GM19193 (cell line): Measurements from ENCODE around the gene ATXN1.

Source experiments
- POLR2A ChIP-seq: IDR thresholded peaks from 4 replicates; pipeline ENCODE4 v1.6.1; 2011; ENCODE audit not compliant: insufficient read depth, insufficient read length; ENCODE audit errors: extremely low read depth

The ATXN1 gene

DNA sequence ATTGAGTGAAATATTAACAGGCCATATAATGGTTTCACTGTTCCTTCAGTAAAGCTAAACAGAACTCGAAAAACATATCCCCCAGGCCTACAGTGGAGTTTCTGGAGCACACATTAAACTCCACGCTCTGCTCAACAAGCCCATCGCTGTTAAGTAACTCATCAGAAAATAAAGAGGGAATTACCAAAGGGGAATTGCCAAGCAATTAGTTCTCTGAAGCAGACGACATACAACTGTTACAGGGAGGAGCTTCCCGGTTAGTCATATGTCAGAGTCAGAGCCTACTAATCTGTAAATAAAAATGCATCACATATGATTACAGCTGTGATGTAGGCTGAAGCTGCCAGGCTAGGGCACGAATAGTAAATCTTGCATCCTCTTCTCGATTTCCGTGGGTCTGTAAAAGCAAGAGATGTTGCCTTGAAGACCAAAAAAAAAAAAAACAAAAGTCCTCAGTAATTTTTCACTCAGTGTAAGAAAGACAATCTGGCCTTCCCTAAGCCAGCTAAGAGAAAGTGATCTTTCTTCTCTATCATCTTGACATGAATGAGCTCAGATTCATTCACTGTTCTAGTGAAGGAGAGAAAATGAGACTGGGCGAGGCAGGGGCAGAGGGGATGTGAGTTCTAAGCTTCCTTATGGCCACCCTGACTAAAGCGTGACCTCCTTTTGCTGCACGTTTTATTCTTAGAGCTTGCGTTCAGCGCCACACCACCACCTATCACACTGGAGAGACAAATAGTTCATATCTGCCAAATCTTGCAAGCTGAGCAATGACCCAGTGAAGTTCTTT is 13.8 kb downstream of the ATXN1 start:
- no peak for TF ChIP-seq POLR2A

DNA sequence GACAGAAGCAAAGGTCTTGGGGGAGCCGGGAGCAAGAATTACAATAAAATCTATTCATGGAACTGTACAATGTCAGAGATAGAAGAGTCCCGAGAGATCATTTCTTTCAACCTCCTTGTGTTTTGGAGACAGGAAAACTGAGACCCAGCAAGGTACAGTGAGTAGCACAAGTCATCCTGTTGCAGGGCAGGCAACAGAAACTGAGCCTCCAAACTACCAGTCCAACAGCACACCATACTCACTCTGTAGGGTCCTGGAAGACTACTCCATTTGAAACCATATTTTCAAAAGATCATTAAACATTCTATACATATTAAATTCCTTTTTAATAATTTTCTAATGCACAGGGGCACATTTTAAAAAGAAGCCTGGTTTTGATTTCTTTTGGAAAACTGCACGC is 14.4 kb downstream of the ATXN1 start:
- TF ChIP-seq POLR2A: no peak

DNA sequence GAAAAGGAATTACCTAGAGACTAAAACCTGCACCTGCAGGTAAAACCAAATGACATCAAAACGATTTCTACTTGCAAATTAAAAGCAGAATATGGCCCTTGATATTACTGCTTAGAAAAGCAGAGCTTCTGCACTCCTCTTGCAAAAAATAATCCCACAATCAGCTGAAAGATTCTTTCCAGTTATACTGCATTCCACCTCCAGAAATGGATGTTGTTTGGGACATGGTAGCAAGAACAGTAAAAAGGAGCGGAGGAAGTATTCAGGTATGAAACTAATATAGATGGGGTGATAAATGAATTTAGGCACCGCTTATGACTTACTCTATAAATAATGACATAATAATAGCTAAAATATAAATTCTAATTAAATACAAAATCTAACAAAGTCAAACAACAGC is 14.9 kb downstream of the ATXN1 start:
- TF ChIP-seq POLR2A: no peak

DNA sequence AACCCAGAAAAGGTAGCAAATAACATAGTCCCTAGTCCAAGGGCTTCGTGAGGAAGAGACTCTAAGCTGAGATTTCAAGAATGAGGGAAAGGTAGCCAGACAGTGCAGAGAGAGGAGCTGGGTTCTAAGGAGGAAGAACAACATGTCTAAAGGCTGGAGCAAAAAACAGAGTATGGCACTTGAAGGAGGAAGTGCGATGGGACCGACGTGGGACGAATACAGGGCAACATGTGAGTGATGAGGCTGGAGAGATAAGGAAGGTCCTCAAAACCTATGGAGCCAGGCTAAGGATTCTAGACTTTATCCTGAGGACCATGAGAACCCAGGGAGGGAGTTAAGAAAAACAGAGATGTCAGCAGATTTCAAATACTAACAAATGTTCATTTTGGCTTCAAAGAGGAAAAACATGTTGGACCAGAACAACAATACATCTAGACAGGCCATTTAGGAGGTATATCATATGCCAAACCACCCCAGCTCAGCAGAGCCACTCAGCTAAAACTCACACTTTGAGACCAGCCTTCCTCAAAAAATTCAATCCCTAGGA is 17.5 kb downstream of the ATXN1 start:
- no peak for TF ChIP-seq POLR2A

DNA sequence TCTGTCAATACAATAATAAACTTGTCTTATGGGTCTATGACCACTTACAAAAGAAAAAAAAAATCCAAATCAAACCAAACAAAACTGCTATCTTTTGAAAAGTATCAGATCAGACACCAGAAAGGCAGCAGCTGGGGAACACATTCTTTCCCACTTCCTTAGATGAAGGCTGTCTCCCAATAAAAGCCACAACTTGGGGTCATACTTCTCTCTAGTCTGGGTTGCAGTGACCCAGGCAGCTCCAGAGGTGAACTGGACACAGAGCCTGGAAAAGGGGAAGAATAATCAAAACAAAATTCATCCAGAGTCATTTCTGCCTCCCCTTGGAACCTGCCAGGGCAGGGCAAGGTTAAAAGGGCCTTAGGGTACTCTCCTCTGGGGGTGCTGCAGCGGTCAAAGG is 19.1 kb downstream of the ATXN1 start:
- no peak for TF ChIP-seq POLR2A

DNA sequence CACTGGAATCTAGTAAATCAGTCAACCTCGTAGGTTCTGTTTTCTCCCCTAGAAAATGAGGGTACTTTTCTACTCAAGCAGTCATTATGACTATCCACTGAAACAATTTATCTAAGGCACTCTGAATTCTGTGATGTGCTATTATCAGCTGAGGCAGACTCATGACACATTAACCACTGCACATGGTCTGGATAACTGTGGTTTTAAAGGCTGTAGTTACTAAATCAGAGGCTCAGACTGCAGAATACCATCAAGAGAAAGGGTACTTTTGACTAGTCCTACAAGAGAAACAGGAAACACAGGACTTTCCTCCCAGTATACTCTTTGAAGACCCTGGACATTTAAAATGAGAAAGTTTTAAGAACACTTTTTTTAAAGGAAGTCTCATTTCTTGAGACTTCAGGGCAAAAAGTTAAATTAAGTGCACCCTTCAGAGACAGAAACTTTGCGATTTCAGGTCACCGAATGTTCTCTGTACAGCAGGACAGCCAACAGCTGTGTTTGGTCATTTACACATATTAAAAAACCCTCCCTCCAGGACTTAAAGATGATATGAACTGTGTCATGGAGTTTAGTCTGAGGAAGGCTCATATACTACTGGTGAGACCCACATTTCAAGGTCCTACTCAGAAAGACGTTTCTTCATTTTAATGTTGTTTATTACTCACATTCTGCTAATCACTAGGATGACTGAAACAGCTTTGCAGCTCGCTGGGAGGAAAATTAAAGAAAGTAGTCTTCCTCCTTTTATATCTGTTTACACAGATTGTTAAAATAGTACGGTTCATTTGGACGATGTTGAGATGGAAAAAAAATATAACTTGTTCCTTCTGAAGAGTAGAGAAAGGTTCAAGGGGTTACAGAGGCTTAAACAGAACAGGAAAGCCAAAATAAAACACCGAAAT is 19.9 kb downstream of the ATXN1 start:
- TF ChIP-seq POLR2A: no peak

DNA sequence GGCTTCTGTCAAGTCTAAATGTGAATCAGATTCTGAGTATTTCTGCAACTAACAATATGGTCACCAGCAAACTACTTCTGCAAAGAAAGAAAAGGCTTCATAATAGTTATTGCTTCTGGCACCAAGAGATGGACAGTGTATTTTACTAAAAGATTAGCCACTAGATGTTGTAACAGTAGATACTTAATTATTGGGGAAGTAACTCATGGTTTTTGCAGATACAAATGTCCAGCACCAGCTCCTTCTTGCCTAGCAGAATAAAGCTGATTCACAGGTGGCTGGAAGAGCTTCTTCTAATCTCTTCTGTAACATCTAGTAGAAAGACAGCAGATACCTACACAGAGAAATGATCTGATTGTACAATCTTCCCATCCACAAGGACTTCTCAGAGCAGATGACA is 21.2 kb downstream of the ATXN1 start:
- no peak for TF ChIP-seq POLR2A

DNA sequence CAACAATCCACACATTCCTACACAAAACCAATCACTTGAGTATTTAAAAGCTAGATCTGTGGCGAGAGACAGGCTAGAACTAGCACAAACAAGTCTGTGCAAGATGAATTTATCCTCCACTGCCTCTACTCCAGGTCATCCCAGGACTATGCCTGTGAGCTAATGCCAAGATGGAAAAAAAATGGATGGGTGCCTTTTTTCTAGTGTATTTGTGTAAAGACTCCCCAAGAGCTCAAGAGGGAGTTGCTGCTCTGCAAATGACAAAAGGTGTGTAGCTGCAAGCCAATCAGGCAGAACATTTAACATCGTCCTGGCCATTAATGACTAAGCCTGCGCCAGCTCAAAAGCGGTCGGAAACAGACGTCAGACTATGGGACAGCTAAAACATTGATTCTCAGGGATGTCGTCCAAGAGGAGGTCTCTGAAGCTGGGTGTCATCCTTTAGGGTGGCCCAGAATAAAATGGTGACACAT is 21.9 kb downstream of the ATXN1 start:
- TF ChIP-seq POLR2A: no peak

DNA sequence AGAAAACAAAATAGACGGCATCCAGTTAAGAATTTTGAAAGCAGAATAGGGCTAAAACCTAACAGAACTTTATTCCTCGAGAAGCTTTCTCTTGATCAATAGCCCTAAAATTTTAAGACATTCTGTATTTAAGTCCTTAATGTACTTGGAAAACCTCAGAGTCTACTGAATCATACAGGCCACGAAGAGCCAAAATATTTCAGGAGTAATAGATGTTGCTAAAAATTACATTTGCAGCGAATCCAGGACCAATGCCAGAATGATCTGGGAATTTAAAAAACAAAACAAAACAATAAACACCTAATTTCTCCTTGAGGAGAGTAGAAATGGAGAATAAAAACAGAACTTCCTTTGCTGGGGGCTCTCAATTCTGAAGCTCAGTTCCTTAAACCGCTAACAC is 23.3 kb downstream of the ATXN1 start:
- TF ChIP-seq POLR2A: no peak

DNA sequence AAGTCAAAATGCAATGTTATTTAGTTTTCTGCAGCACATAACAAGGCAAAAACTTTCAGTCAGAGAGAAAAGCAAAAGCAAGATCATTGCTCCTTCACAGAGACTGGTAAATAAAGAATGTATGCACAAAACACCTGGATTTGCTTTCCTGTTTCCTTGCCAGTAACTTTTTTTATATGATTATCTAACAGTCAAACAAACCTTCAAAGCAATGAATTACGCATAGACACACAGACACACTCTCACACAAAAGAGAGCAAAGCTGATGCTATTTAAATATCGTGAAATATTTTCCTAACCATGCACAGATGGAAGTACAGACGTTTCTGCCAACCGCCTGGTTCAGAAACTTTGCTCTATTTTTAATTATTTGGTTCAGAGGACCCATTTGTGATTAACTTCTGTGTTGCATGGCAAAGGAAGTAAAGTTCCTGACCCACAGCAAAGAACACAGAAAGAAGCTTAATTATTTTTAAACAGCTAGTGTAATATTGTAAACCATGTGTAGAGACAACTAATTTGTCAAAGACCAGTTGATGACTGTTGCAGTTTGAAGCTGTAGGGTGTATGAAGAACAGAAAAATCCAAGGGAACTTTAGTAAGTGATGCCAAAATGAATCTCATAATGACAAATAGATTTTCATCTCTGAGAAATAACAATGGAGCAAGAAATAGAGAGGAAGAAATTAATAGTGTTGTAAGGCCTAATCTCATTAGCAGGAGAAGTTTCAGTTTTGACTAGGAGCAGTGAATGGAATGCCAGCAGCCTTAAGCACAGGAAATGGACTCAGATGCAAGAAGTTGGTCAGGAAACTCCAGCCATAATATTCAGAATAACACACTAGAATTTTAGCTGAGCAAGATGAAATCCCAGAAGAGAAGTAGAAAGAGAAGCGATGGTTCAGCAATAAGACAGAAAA is 24.1 kb downstream of the ATXN1 start:
- no peak for TF ChIP-seq POLR2A

DNA sequence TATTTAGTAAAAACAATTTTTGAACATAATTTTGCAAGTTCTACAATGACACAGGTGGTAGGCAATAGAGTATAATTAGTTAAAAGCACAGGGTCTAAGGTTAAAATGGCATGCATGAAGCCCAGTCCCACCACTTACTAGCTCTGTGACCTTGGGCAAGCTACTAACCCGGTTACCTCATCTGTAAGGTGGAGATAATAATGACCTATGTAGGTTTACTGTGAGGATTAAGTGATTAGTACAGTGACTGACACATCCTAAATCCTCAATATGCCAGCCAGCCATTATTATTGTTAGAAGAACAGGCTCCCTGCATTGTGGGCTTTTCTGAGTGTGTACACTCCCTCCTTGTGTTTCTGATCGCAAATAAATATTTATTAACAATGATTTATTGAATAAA is 26.2 kb downstream of the ATXN1 start:
- no peak for TF ChIP-seq POLR2A

DNA sequence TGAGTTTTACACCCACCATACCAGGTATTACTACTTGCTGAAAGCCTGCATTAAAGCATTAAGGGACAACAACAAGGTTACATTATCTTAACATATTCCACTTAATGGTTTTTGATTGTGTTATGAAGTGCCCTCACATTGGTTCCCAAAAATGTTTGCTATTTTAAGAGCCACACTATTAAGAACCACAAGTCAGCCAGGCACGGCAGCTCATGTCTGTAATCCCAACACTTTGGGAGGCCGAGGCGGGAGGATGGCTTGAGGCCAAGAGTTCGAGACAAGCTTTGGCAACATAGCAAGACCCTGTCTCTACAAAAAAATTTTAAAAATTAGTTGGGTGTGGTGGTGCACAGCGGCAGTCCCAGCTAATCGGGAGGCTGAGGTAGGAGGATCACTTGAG is 28.2 kb downstream of the ATXN1 start:
- TF ChIP-seq POLR2A: no peak

DNA sequence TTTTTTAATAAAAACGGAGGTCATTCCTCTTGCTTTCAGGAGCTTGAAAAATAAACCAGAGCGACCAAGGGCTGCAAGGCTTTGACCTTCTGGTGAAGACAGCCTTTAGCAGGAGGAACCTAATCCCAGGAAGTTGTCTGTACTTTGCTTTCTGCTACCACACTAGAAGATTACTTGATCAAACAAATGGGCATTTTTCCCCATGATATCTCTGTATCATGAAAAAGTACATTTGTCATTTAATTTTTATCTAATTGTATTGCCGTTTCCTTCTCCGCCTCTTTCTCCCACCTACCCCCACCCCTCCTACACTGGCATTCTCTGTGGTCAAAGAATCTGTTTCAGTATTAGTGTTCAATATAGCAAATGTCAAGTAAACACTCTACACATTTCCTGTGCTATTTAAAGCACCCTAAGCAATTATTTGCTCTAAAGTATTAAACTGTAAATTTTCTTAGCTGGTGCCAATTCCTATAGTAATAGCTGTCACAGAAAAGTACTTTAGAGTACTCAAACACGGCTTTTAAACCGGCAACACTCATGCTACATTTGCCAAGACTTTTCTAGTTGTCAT is 29.7 kb downstream of the ATXN1 start:
- no peak for TF ChIP-seq POLR2A
